GM12878 (cell line): ENCODE data around the gene RNU1-3. TPM values are rescaled to one million over a fixed set of nuclear protein-coding genes. Genes with fewer than 3 reads are reported as not detected.
A peak's percentile ranks its signal among the peaks of the same experiment; 100 is the strongest.
"Not testable (repeated sequence)": the region's sequence is repeated elsewhere in the genome, so short reads cannot be mapped to it uniquely, and the experiment has no call there.

Source experiments
- ATAC-seq: fragments of 200-7000 bp; cut with Tn5 transposase; 3 replicates; pipeline ENCODE4 v1.9.1; 2020; ENCODE audit warnings: mild to moderate bottlenecking, moderate library complexity
- BruUV-seq: library from RNA; stranded (reverse); fragments of 400-500 nt; replicated peaks from 2 replicates; lab custom pipeline; 2021; lab: Mats Ljungman, UMichigan
- CTCF ChIA-PET: fragments of 300-600 bp; sonication (Branson Sonifier 250); formaldehyde crosslinking; extraction: SDS; loops from one replicate; lab custom pipeline; 2021; ENCODE audit warnings: inconsistent platforms; lab: Yijun Ruan, JAX
- POLR2A ChIA-PET: fragments of 350-600 bp; formaldehyde crosslinking; extraction: SDS; loops from one replicate; lab custom pipeline; 2021; ENCODE audit warnings: inconsistent platforms; lab: Charles Lee
- RAD21 ChIA-PET: fragments of 300-600 bp; sonication (Branson Sonifier 250); formaldehyde crosslinking; loops from one replicate; lab custom pipeline; 2023; ENCODE audit warnings: antibody characterized with exemption; ENCODE audit not compliant: unreplicated experiment; lab: Charles Lee
- SMC1A ChIA-PET: fragments of 300-600 bp; sonication (Branson Sonifier 250); formaldehyde crosslinking; loops from one replicate; lab custom pipeline; 2023; ENCODE audit not compliant: unreplicated experiment, uncharacterized antibody; lab: Charles Lee
- DNase-seq: peaks from one replicate; pipeline ENCODE4 v3.0.0-alpha.2; 2011; ENCODE audit warnings: low read depth, low spot score
- FAIRE-seq: peaks from 3 replicates; lab custom pipeline; 2011; peaks lifted over from hg19 to GRCh38; lab: Jason Lieb, UNC
- H2AFZ ChIP-seq: 2 replicates; pipeline ENCODE4 v1.6.0; 2011; ENCODE audit warnings: low read depth, low read length, control low read depth; ENCODE audit not compliant: control insufficient read depth
- H3K27ac ChIP-seq: 2 replicates; pipeline ENCODE4 v1.5.1; 2011; ENCODE audit warnings: control low read depth; ENCODE audit not compliant: control insufficient read depth, insufficient read depth
- H3K27me3 ChIP-seq, 2 experiments: replicated peaks in 1 of 2; 2 replicates each; pipeline versions ENCODE4 v1.6.0 to v1.6.1; 2011; ENCODE audit warnings: low read length in 1 of 2; ENCODE audit not compliant: control insufficient read depth in 2 of 2, insufficient read depth in 2 of 2
- H3K36me3 ChIP-seq, 2 experiments: 2 replicates each; pipeline ENCODE4 v1.5.1; 2011; ENCODE audit warnings: low read length in 1 of 2; ENCODE audit not compliant: control insufficient read depth in 2 of 2, insufficient read depth in 2 of 2
- H3K4me1 ChIP-seq: 2 replicates; pipeline ENCODE4 v1.6.1; 2011; ENCODE audit warnings: mild to moderate bottlenecking, low read length, moderate library complexity, mixed read lengths; ENCODE audit not compliant: control insufficient read depth, insufficient read depth
- H3K4me2 ChIP-seq: 2 replicates; pipeline ENCODE4 v1.6.0; 2011; ENCODE audit warnings: control low read depth; ENCODE audit not compliant: control insufficient read depth, insufficient read depth
- H3K4me3 ChIP-seq: fragments of 200-600 bp; sonication (generic); 2 replicates; pipeline ENCODE4 v1.5.1; 2016
- H3K79me2 ChIP-seq: 2 replicates; pipeline ENCODE4 v1.6.0; 2011; ENCODE audit warnings: low read length; ENCODE audit not compliant: control insufficient read depth, insufficient read depth
- H3K9ac ChIP-seq: 2 replicates; pipeline ENCODE4 v1.8.0; 2011; ENCODE audit warnings: low read length, control low read depth, mixed read lengths; ENCODE audit not compliant: control insufficient read depth, insufficient read depth
- H3K9me3 ChIP-seq: replicated peaks from 3 replicates; pipeline ENCODE4 v1.5.1; 2011; ENCODE audit warnings: mild to moderate bottlenecking, low read length; ENCODE audit not compliant: control insufficient read depth, insufficient read depth
- H4K20me1 ChIP-seq: 2 replicates; pipeline ENCODE4 v1.6.0; 2011; ENCODE audit not compliant: control insufficient read depth, insufficient read depth
- LARP7 ChIP-seq: fragments of 450-650 bp; IDR thresholded peaks from 2 replicates; pipeline ENCODE4 v1.6.1; 2017; ENCODE audit warnings: mild to moderate bottlenecking
- WGBS: methylation state at CpG from one replicate; pipeline ENCODE4 v1.1.6; 2016; ENCODE audit warnings: low lambda C conversion rate; ENCODE audit not compliant: insufficient replicate concordance, insufficient coverage; ENCODE audit errors: missing lambda C conversion rate; 5-methylcytosine and 5-hydroxymethylcytosine counted together
- in situ Hi-C: fragments of 300-500 bp; cut with MboI; formaldehyde crosslinking; loops from 9 replicates; pipeline ENCODE4 v1.14.3; 2018; ENCODE audit warnings: mixed read lengths
- intact Hi-C: fragments of 100-400 bp; cut with micrococcal nuclease; formaldehyde crosslinking; loops from one replicate; pipeline ENCODE4 v1.14.2; 2022; ENCODE audit not compliant: unreplicated experiment
- polyA plus RNA-seq, 11 experiments: library from polyadenylated mRNA; depleted of rRNA in 4 of 11; unstranded in 6 of 11; stranded (reverse) in 5 of 11; fragments of >200 nt; fragmentation: Nextera tagmentation in 4 of 11; fragmentation: Illumina TruSeq in 1 of 11; extraction: Ambion mirVana in 4 of 11; extraction: Trizol in 1 of 11; gene quantifications; 1 replicate in 1 of 11; 2 replicates in 10 of 11; pipeline versions ENCODE4 v1.2.1 to v1.2.3, GENCODE V29; 2011 to 2016; ENCODE audit warnings: inconsistent platforms in 2 of 11, missing spikeins in 2 of 11, low read depth in 1 of 11
- total RNA-seq, 4 experiments: library from RNA; depleted of rRNA in 3 of 4; stranded (reverse); fragments of >200 nt in 3 of 4; fragmentation: Illumina TruSeq in 1 of 4; extraction: Trizol in 1 of 4; gene quantifications; 2 replicates each; pipeline versions ENCODE4 v1.2.1 to v1.2.3, GENCODE V29; 2013 to 2021

The RNU1-3 gene
- total and polyA plus RNA-seq, 10 of the 15 experiments (the other 5 are each of a cell fraction or from before 2014, with no cell fraction given), result under 0.01 to 20,946 (median 4.7) TPM; not detected in 2

GRCh38 chr1:16636551-16637195, 30.1 kb downstream of the RNU1-3 start:
- ATAC-seq, DNase-seq, H3K9ac ChIP-seq, H3K27ac ChIP-seq, H3K27me3 ChIP-seq, H3K4me2 ChIP-seq, RAD21 ChIA-PET, SMC1A ChIA-PET, H3K79me2 ChIP-seq, POLR2A ChIA-PET, H4K20me1 ChIP-seq, BruUV-seq, H2AFZ ChIP-seq, in situ Hi-C loops, H3K4me1 ChIP-seq, FAIRE-seq, CTCF ChIA-PET, intact Hi-C loops, H3K9me3 ChIP-seq, H3K4me3 ChIP-seq: not testable (repeated sequence)
- 0 out of 2 replicates have a peak, but pooled peaks have one; percentile 37 for TF ChIP-seq LARP7
- 85% methylated on average over 10 of the region's 10 CpGs for WGBS
- peaks cover 11 to 18% of the 10 kb centered on the region in 2 experiments for H3K36me3 ChIP-seq

DNA sequence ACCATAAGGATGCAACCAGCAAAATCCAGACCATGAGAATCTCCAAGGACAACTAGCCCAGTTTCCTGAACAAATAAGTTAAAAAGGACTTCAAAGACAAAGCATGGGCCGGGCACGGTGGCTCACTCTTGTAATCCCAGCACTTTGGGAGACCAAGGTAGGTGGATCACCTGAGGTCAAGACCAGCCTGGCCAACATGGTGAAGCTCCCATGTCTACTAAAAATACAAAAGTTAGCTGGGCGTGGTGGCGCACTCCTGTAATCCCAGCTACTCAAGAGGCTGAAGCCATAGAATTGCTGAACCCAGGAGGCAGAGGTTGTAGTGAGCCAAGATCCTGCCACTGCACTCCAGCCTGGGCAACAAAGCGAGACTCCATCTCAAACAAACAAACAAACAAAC, 30.8 kb downstream of the RNU1-3 start:
- H3K4me1 ChIP-seq, H3K4me2 ChIP-seq, intact Hi-C loops, H2AFZ ChIP-seq, H3K27ac ChIP-seq, H3K9ac ChIP-seq, H3K4me3 ChIP-seq, H3K79me2 ChIP-seq, BruUV-seq, DNase-seq, H4K20me1 ChIP-seq, ATAC-seq, FAIRE-seq, H3K27me3 ChIP-seq, POLR2A ChIA-PET, H3K9me3 ChIP-seq, in situ Hi-C loops: not testable (repeated sequence)
- peaks cover 12 to 25% of the 10 kb centered on the region in 2 experiments for H3K36me3 ChIP-seq
- ChIA-PET RAD21 (interaction anchor here (0.9 kb wide), 1 partner anchor 15 kb away, joined by 5 read pairs; no protein-coding TSS in a partner anchor), CTCF (interaction anchor here (1.2 to 1.7 kb wide), 2 partner anchors 73 to 316 kb away, joined by 3 to 4 read pairs; no protein-coding TSS in a partner anchor), SMC1A (interaction anchor here (1.2 kb wide), 1 partner anchor 33 kb away, joined by 3 read pairs; no protein-coding TSS in a partner anchor)
- WGBS, result 93% methylated on average over 5 of the region's 5 CpGs

GRCh38 chr1:16633540-16634282, 33.0 kb downstream of the RNU1-3 start:
- BruUV-seq, result not testable (repeated sequence)

More at GRCh38 chr1:16633540-16634282, 33.0 kb downstream of the RNU1-3 start:
- H3K27ac ChIP-seq, RAD21 ChIA-PET, H2AFZ ChIP-seq, POLR2A ChIA-PET, H3K27me3 ChIP-seq, FAIRE-seq, intact Hi-C loops, in situ Hi-C loops, H3K4me3 ChIP-seq, H3K79me2 ChIP-seq, H3K4me1 ChIP-seq, H3K9ac ChIP-seq, H3K9me3 ChIP-seq, H3K4me2 ChIP-seq, ATAC-seq, DNase-seq, H4K20me1 ChIP-seq: not testable (repeated sequence)
- SMC1A ChIA-PET, result interaction anchor here (0.8 kb wide), 1 partner anchor 20 kb away, joined by 3 read pairs; the partner anchor contains the start of gene NBPF1
- 96% methylated on average over 6 of the region's 6 CpGs for WGBS
- peaks cover 14 to 33% of the 10 kb centered on the region in 2 experiments for H3K36me3 ChIP-seq
- CTCF ChIA-PET, result interaction anchor here (1.2 to 2.4 kb wide), 3 partner anchors 9 to 24 kb away, joined by 4 to 10 read pairs (median 5); no protein-coding TSS in a partner anchor
